K562 (cell line): ENCODE results near the gene KCNQ2. TPM values are rescaled to one million over a fixed set of nuclear protein-coding genes. Genes with fewer than 3 reads are reported as not detected.
A peak's percentile ranks its signal among the peaks of the same experiment; 100 is the strongest.

Experiments used
- ATAC-seq: fragments of 200-7000 bp; cut with Tn5 transposase; 3 replicates; pipeline ENCODE4 v1.9.1; 2020; ENCODE audit warnings: moderate library complexity
- BruUV-seq: library from RNA; stranded (reverse); fragments of 400-500 nt; replicated peaks from 2 replicates; lab custom pipeline; 2021; lab: Mats Ljungman, UMichigan
- CTCF ChIA-PET: fragments of 300-600 bp; formaldehyde crosslinking; extraction: SDS; loops from one replicate; lab custom pipeline; 2021; ENCODE audit warnings: low intra/inter-chr PET ratio; lab: Yijun Ruan, JAX
- POLR2A ChIA-PET: fragments of 300-600, 350-650 bp; sonication (Branson Sonifier 250); formaldehyde crosslinking; extraction: SDS; loops from one replicate; lab custom pipeline; 2021; ENCODE audit warnings: antibody characterized with exemption, inconsistent platforms; lab: Yijun Ruan, JAX
- DNase-seq, 4 experiments: peaks; one replicate each; pipeline versions ENCODE4 v3.0.0 to v3.0.0-alpha.2; 2011 to 2018; ENCODE audit warnings: low spot score in 3 of 4, mixed read lengths in 3 of 4; ENCODE audit errors: extremely low read depth in 1 of 4
- FAIRE-seq: peaks from 2 replicates; lab custom pipeline; 2011; peaks lifted over from hg19 to GRCh38; lab: Jason Lieb, UNC
- H2AFZ ChIP-seq: 2 replicates; pipeline ENCODE4 v1.6.0; 2011; ENCODE audit warnings: low read depth, low read length, control low read depth, inconsistent platforms
- H3K27ac ChIP-seq: fragments of 200-600 bp; 3 replicates; pipeline ENCODE4 v1.8.0; 2011; ENCODE audit warnings: low read depth, mild to moderate bottlenecking, control low read depth, inconsistent platforms, low read length, moderate library complexity, mixed read lengths; ENCODE audit errors: extremely low read depth
- H3K27me3 ChIP-seq, 2 experiments: fragments of 300-600 bp in 1 of 2; 2 replicates in 1 of 2; 3 replicates in 1 of 2; pipeline versions ENCODE4 v1.6.0 to v1.8.0; 2011; ENCODE audit warnings: inconsistent platforms in 2 of 2, low read length in 2 of 2, mild to moderate bottlenecking in 1 of 2, mixed read lengths in 1 of 2, moderate library complexity in 1 of 2; ENCODE audit not compliant: control insufficient read depth in 2 of 2, insufficient read depth in 2 of 2
- H3K36me3 ChIP-seq: fragments of 300-600 bp; 3 replicates; pipeline ENCODE4 v1.8.0; 2011; ENCODE audit warnings: mild to moderate bottlenecking, low read length, inconsistent platforms; ENCODE audit not compliant: control insufficient read depth, insufficient read depth
- H3K4me1 ChIP-seq, 2 experiments: fragments of 200-600 bp in 1 of 2; replicated peaks in 1 of 2; 2 replicates in 1 of 2; 3 replicates in 1 of 2; pipeline versions ENCODE4 v1.5.1 to v1.8.0; 2011; ENCODE audit warnings: inconsistent platforms in 2 of 2, low read length in 2 of 2, mild to moderate bottlenecking in 1 of 2, mixed read lengths in 1 of 2, moderate library complexity in 1 of 2; ENCODE audit not compliant: control insufficient read depth in 2 of 2, insufficient read depth in 2 of 2
- H3K4me2 ChIP-seq: 2 replicates; pipeline ENCODE4 v1.6.1; 2011; ENCODE audit warnings: low read length, control low read depth, inconsistent platforms, mixed read lengths; ENCODE audit not compliant: insufficient read depth
- H3K4me3 ChIP-seq: fragments of 200-600 bp; sonication (generic), shearing (Covaris generic); 2 replicates; pipeline ENCODE4 v1.5.1; 2016; ENCODE audit warnings: control low read depth, inconsistent platforms
- H3K79me2 ChIP-seq: fragments of 200-600 bp; 3 replicates; pipeline ENCODE4 v1.8.0; 2011; ENCODE audit warnings: low read length, inconsistent platforms; ENCODE audit not compliant: control insufficient read depth, insufficient read depth
- H3K9ac ChIP-seq, 2 experiments: 2 replicates each; pipeline versions ENCODE4 v1.6.0 to v1.6.1; 2011; ENCODE audit warnings: low read depth in 2 of 2, low read length in 2 of 2, control low read depth in 1 of 2, inconsistent platforms in 1 of 2, mild to moderate bottlenecking in 1 of 2, mixed read lengths in 1 of 2; ENCODE audit not compliant: insufficient read depth in 1 of 2
- H3K9me1 ChIP-seq: one replicate; pipeline ENCODE4 v1.6.0; 2011; ENCODE audit warnings: inconsistent platforms, mild to moderate bottlenecking, low read length, moderate library complexity; ENCODE audit not compliant: control insufficient read depth, insufficient read depth
- H3K9me3 ChIP-seq: replicated peaks from 2 replicates; pipeline ENCODE4 v1.5.1; 2011; ENCODE audit warnings: low read depth, low read length, inconsistent platforms; ENCODE audit not compliant: control insufficient read depth, insufficient read depth
- H4K20me1 ChIP-seq: replicated peaks from 2 replicates; pipeline ENCODE4 v1.6.1; 2011; ENCODE audit warnings: low read length, inconsistent platforms, mixed read lengths; ENCODE audit not compliant: control insufficient read depth, insufficient read depth
- BRD4 ChIP-seq: fragments of 200-600 bp; sonication (generic); IDR thresholded peaks from 2 replicates; pipeline ENCODE4 v1.6.1; 2017; ENCODE audit warnings: inconsistent platforms
- CXXC5 ChIP-seq: fragments of 250-450 bp; sonication (Bioruptor Pico); IDR thresholded peaks from 2 replicates; pipeline ENCODE4 v1.8.0; 2022; ENCODE audit warnings: inconsistent platforms, mild to moderate bottlenecking, moderate library complexity
- HIVEP1 ChIP-seq: fragments of 250-450 bp; sonication (Bioruptor Pico); IDR thresholded peaks from 2 replicates; pipeline ENCODE4 v1.4.0; 2020; ENCODE audit warnings: mild to moderate bottlenecking
- HMGXB4 ChIP-seq: sonication (generic); formaldehyde crosslinking; IDR thresholded peaks from 2 replicates; pipeline ENCODE4 v1.8.1; 2023; ENCODE audit warnings: mild to moderate bottlenecking, missing genetic modification reagents
- HNRNPLL ChIP-seq: fragments of 200-400 bp; formaldehyde crosslinking; IDR thresholded peaks from 2 replicates; pipeline ENCODE4 v1.6.1; 2017; ENCODE audit warnings: low read length, low read depth, mild to moderate bottlenecking; ENCODE audit not compliant: poor library complexity, severe bottlenecking
- JUN ChIP-seq, 2 experiments: sonication (generic) in 1 of 2; formaldehyde crosslinking in 1 of 2; IDR thresholded peaks; 2 replicates each; pipeline versions ENCODE4 v1.6.1 to v1.8.0; 2012 to 2022; ENCODE audit warnings: borderline replicate concordance in 2 of 2, mild to moderate bottlenecking in 2 of 2, improper control_type of control experiment in 1 of 2, low read depth in 1 of 2, low read length in 1 of 2, missing genetic modification reagents in 1 of 2
- PML ChIP-seq: IDR thresholded peaks from 2 replicates; pipeline ENCODE4 v1.6.1; 2012; ENCODE audit warnings: low read length, inconsistent platforms
- TAF1 ChIP-seq: IDR thresholded peaks from 2 replicates; pipeline ENCODE4 v1.6.1; 2011; ENCODE audit warnings: mild to moderate bottlenecking, low read length, moderate library complexity; ENCODE audit not compliant: insufficient read depth, control insufficient read depth, severe bottlenecking; ENCODE audit errors: extremely low read depth
- TCF7 ChIP-seq: sonication (generic); IDR thresholded peaks from 2 replicates; pipeline ENCODE4 v1.6.1; 2016; ENCODE audit warnings: antibody characterized with exemption, borderline replicate concordance
- ZBTB26 ChIP-seq: fragments of 450-650 bp; formaldehyde crosslinking; IDR thresholded peaks from 2 replicates; pipeline ENCODE4 v1.4.0; 2022; ENCODE audit warnings: missing genetic modification characterization
- ZNF224 ChIP-seq: sonication (generic); formaldehyde crosslinking; IDR thresholded peaks from 2 replicates; pipeline ENCODE4 v1.8.0; 2022; ENCODE audit warnings: mild to moderate bottlenecking, missing genetic modification reagents
- WGBS: fragments of 100-300 bp; shearing (Covaris generic); methylation state at CpG from one replicate; pipeline ENCODE4 v1.1.6; 2016; ENCODE audit warnings: low coverage, mixed read lengths; ENCODE audit not compliant: insufficient coverage; ENCODE audit errors: missing lambda C conversion rate; 5-methylcytosine and 5-hydroxymethylcytosine counted together
- in situ Hi-C: fragments of 300-500 bp; cut with MboI; formaldehyde crosslinking; loops from 4 replicates; pipeline ENCODE4 v1.15.0; 2018; ENCODE audit warnings: inconsistent platforms, mixed read lengths
- intact Hi-C: fragments of 100-400 bp; cut with micrococcal nuclease; formaldehyde crosslinking; loops from 2 replicates; pipeline ENCODE4 v1.14.2; 2022
- polyA plus RNA-seq, 8 experiments: library from polyadenylated mRNA; depleted of rRNA in 4 of 8; stranded (reverse) in 5 of 8; unstranded in 3 of 8; fragments of >200 nt; fragmentation: Nextera tagmentation in 2 of 8; fragmentation: Illumina TruSeq in 1 of 8; extraction: Ambion mirVana in 2 of 8; extraction: Trizol in 1 of 8; gene quantifications; 2 replicates each; pipeline versions ENCODE4 v1.2.1 to v1.2.3, GENCODE V29; 2011 to 2014; ENCODE audit warnings: inconsistent platforms in 1 of 8, missing spikeins in 1 of 8
- total RNA-seq, 7 experiments: library from RNA; depleted of rRNA in 6 of 7; stranded (reverse); fragments of >200 nt in 6 of 7; fragmentation: Illumina TruSeq in 2 of 7; extraction: Trizol in 2 of 7; gene quantifications; 2 replicates each; pipeline versions ENCODE4 v1.2.1 to v1.2.3, GENCODE V29; 2011 to 2021; ENCODE audit warnings: low replicate concordance in 1 of 7
- TF ChIP-seq, protein P1 (sequence below): fragments of 450-650 bp; IDR thresholded peaks from 2 replicates; pipeline ENCODE4 v1.6.1; 2018; ENCODE audit not compliant: partially characterized antibody

Gene KCNQ2
- total and polyA plus RNA-seq, 9 of the 15 experiments (the other 6 are each of a cell fraction or from before 2014, with no cell fraction given), result 0.13 to 0.16 TPM; not detected in 7

DNA sequence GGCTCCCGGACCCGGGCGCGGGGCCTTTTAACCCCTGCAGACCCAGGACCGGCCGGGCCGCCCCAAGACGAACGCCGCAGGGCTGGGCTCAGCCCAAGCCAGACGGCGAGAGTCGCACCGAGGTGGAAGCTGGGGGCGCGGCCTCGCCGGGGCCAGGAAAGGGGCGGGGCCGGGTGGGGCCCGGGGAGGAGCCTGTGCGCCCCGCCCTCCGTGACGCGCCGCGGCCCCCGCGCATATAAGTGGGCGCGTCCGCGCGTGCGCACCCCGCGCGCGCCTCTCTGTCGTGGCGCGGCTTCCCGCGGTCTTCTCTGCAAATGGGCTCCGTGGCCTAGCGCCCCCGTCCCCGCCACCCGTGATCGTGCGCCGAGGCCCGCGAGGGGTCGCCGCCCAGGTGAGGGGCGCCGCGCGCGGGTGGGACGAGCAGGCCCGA, 48.1 kb upstream of the KCNQ2 start, which contains the start of gene PPDPF:
Gene PPDPF (plus strand): TSS at position 262 of the 430 bp plus-strand sequence. CDS start 544 bp downstream, outside the sequence.
- Histone ChIP-seq H3K27ac (peak within 1 kb of the TSS; percentile 96), H3K9me3 (peaks cover 7% of the 10 kb centered on the region), H3K36me3 (peaks cover 23% of the 10 kb centered on the region; the same call in 2 of the 3 replicates), H4K20me1 (no peaks in the 10 kb centered on the region), H3K9me1 (no peaks in the 10 kb centered on the region), H3K9ac (peak within 1 kb of the TSS; percentile 79 to 98), H3K4me2 (peak within 1 kb of the TSS; percentile 89), H2AFZ (peak within 1 kb of the TSS; percentile 74), H3K4me3 (peak within 1 kb of the TSS; percentile 85), H3K79me2 (peaks cover 14% of the 10 kb centered on the region), H3K4me1 (peaks cover 10 to 57% of the 10 kb centered on the region in 2 experiments), H3K27me3 (peaks cover 24 to 34% of the 10 kb centered on the region in 2 experiments)
- in situ Hi-C loops (no loop called here), intact Hi-C loops (no loop called here)
- WGBS, result 1% methylated on average over 17 of the region's 64 CpGs
- peak; percentile 73 for ATAC-seq
- peak; percentile 72 for FAIRE-seq
- ChIA-PET POLR2A (interaction anchor here (0.6 to 1.7 kb wide), 19 partner anchors 9 to 707 kb away, joined by 3 to 19 read pairs (median 4); partner anchors contain the start of genes DNAJC5, SRMS and TCEA2), CTCF (no interaction called here)
- no TSS peak for BruUV-seq
- peak; percentile 84 to 99 (median 97) for DNase-seq
- TF ChIP-seq HIVEP1 (CRISPR knock-in tag) (no peak), ZBTB26 (CRISPR knock-in tag) (no peak), CXXC5 (CRISPR knock-in tag) (0 out of 2 replicates have a peak, but pooled peaks have one; percentile 18), JUN (IDR thresholded peaks at IDR 0.05; ENCODE audit: borderline replicate concordance, low read depth, low read length) (no peak), JUN (CRISPR knock-in tag; IDR thresholded peaks at IDR 0.05; ENCODE audit: borderline replicate concordance) (peak; percentile 38; the same call in 1 of the 2 replicates), TCF7 (0 out of 2 replicates have a peak, but pooled peaks have one; percentile 35), HNRNPLL (no peak), ZNF224 (CRISPR knock-in tag) (no peak), PML (peak; percentile 32; the same call in 1 of the 2 replicates), BRD4 (no peak), TAF1 (peak; percentile 85), HMGXB4 (CRISPR knock-in tag) (0 out of 2 replicates have a peak, but pooled peaks have one; percentile 50)
- TF ChIP-seq, protein P1, sequence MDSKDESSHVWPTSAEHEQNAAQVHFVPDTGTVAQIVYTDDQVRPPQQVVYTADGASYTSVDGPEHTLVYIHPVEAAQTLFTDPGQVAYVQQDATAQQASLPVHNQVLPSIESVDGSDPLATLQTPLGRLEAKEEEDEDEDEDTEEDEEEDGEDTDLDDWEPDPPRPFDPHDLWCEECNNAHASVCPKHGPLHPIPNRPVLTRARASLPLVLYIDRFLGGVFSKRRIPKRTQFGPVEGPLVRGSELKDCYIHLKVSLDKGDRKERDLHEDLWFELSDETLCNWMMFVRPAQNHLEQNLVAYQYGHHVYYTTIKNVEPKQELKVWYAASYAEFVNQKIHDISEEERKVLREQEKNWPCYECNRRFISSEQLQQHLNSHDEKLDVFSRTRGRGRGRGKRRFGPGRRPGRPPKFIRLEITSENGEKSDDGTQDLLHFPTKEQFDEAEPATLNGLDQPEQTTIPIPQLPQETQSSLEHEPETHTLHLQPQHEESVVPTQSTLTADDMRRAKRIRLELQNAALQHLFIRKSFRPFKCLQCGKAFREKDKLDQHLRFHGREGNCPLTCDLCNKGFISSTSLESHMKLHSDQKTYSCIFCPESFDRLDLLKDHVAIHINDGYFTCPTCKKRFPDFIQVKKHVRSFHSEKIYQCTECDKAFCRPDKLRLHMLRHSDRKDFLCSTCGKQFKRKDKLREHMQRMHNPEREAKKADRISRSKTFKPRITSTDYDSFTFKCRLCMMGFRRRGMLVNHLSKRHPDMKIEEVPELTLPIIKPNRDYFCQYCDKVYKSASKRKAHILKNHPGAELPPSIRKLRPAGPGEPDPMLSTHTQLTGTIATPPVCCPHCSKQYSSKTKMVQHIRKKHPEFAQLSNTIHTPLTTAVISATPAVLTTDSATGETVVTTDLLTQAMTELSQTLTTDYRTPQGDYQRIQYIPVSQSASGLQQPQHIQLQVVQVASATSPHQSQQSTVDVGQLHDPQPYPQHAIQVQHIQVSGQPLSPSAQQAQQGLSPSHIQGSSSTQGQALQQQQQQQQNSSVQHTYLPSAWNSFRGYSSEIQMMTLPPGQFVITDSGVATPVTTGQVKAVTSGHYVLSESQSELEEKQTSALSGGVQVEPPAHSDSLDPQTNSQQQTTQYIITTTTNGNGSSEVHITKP, result peak; percentile 73
